OCI-LY7 (cell line): ENCODE data around the gene VPS26B.

ENCODE experiments used
- CTCF ChIP-seq: fragments of 200-600 bp; sonication (generic); conservative IDR thresholded peaks from 2 replicates; pipeline ENCODE4 v1.5.1; 2014; ENCODE audit warnings: mild to moderate bottlenecking, antibody characterized with exemption, low read length, moderate library complexity, mixed read lengths
- EZH2phosphoT487 ChIP-seq: fragments of 200-600 bp; sonication (generic); IDR thresholded peaks from 2 replicates; pipeline ENCODE4 v1.6.1; 2018; ENCODE audit warnings: low read depth, borderline replicate concordance, mild to moderate bottlenecking, mixed run types, antibody characterized with exemption, low read length, moderate library complexity, mixed read lengths

GRCh38 chr11:134207538-134208239 lies 16.8 kb upstream of the VPS26B start:
- TF ChIP-seq CTCF (peak; percentile 81), EZH2phosphoT487 (no peak)
